Loucy (cell line): ENCODE data around the gene COQ7.

ENCODE experiments used
- H2AFZ ChIP-seq: fragments of 200-600 bp; sonication (generic); 2 replicates; pipeline ENCODE4 v1.6.0; 2016; ENCODE audit warnings: antibody characterized with exemption, mild to moderate bottlenecking, low read length, moderate library complexity
- H3F3A ChIP-seq: fragments of 200-600 bp; 2 replicates; pipeline ENCODE4 v1.6.0; 2016; ENCODE audit warnings: antibody characterized with exemption, low read depth, mild to moderate bottlenecking
- H3K27me3 ChIP-seq: fragments of 200-600 bp; sonication (generic); 2 replicates; pipeline ENCODE4 v1.6.1; 2014; ENCODE audit warnings: low read length, mild to moderate bottlenecking; ENCODE audit not compliant: insufficient read depth, poor library complexity, severe bottlenecking
- H3K36me3 ChIP-seq: fragments of 200-600 bp; sonication (generic); 2 replicates; pipeline ENCODE4 v1.6.1; 2016; ENCODE audit warnings: low read length; ENCODE audit not compliant: insufficient read depth
- H3K4me1 ChIP-seq: fragments of 200-600 bp; sonication (generic); 2 replicates; pipeline ENCODE4 v1.5.1; 2014; ENCODE audit warnings: low read length, mild to moderate bottlenecking; ENCODE audit not compliant: insufficient read depth, poor library complexity, severe bottlenecking
- H3K4me2 ChIP-seq: fragments of 200-600 bp; sonication (generic); 2 replicates; pipeline ENCODE4 v1.6.0; 2014; ENCODE audit warnings: antibody characterized with exemption, low read length, low read depth, mild to moderate bottlenecking; ENCODE audit not compliant: poor library complexity, severe bottlenecking
- H3K4me3 ChIP-seq: fragments of 200-600 bp; sonication (generic); 2 replicates; pipeline ENCODE4 v1.5.1; 2014; ENCODE audit warnings: low read length, mild to moderate bottlenecking, mixed read lengths; ENCODE audit not compliant: poor library complexity, severe bottlenecking
- H3K79me2 ChIP-seq: fragments of 200-600 bp; sonication (generic); 2 replicates; pipeline ENCODE4 v1.6.1; 2014; ENCODE audit warnings: low read length; ENCODE audit not compliant: insufficient read depth
- H3K9ac ChIP-seq: fragments of 200-600 bp; sonication (generic); 2 replicates; pipeline ENCODE4 v1.6.0; 2014; ENCODE audit warnings: mild to moderate bottlenecking, low read depth, low read length, moderate library complexity; ENCODE audit not compliant: poor library complexity, severe bottlenecking
- H3K9me2 ChIP-seq: fragments of 200-600 bp; sonication (generic); replicated peaks from 2 replicates; pipeline ENCODE4 v1.6.1; 2016; ENCODE audit warnings: low read depth, low read length, mixed read lengths
- H3K9me3 ChIP-seq: fragments of 200-600 bp; sonication (generic); 2 replicates; pipeline ENCODE4 v1.6.1; 2014; ENCODE audit warnings: mild to moderate bottlenecking, antibody characterized with exemption, low read length, low read depth; ENCODE audit not compliant: insufficient read depth
- H4K20me1 ChIP-seq: fragments of 200-600 bp; sonication (generic); 2 replicates; pipeline ENCODE4 v1.6.0; 2014; ENCODE audit warnings: antibody characterized with exemption, low read length, mild to moderate bottlenecking; ENCODE audit not compliant: insufficient read depth, poor library complexity, severe bottlenecking
- EZH2phosphoT487 ChIP-seq: fragments of 200-600 bp; IDR thresholded peaks from 2 replicates; pipeline ENCODE4 v1.6.1; 2018; ENCODE audit warnings: antibody characterized with exemption, mild to moderate bottlenecking, moderate library complexity, borderline replicate concordance
- TF ChIP-seq, protein P1 (sequence below): fragments of 200-600 bp; sonication (generic); conservative IDR thresholded peaks from 2 replicates; pipeline ENCODE4 v1.5.1; 2014; ENCODE audit warnings: mild to moderate bottlenecking, antibody characterized with exemption, low read length

Gene COQ7

DNA sequence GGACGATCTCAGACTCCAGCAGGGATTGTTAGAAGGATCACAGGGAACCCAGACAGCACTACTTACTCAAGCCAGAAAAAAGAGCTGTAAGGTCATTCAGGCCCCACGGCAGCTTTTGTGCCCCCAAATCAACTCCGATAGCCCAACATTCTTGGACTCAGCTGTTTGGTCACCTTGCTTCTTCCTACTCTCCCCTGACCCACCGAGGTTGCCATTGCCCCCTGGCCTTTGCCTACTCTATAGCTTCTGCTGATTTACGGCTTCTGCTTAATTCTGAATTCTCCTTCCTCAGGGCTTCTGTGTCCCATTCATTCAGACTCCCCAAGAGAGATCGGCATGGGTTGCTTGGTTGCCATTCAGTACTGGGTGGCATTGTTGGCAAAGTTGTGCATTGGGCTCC is 37.7 kb downstream of the COQ7 start:
- no peaks in the 10 kb centered on the region for H3K4me1 ChIP-seq
- H3K79me2 ChIP-seq: no peaks in the 10 kb centered on the region
- H3K36me3 ChIP-seq: no peaks in the 10 kb centered on the region
- no peak overlapping the region for H3K9ac ChIP-seq
- no peaks in the 10 kb centered on the region for H3F3A ChIP-seq
- no peaks in the 10 kb centered on the region for H3K9me3 ChIP-seq
- no peaks in the 10 kb centered on the region for H3K9me2 ChIP-seq
- H3K27me3 ChIP-seq: no peaks in the 10 kb centered on the region
- no peak overlapping the region for H3K4me3 ChIP-seq
- H2AFZ ChIP-seq: no peak overlapping the region
- no peak overlapping the region for H3K4me2 ChIP-seq
- TF ChIP-seq EZH2phosphoT487: no peak
- TF ChIP-seq, protein P1, sequence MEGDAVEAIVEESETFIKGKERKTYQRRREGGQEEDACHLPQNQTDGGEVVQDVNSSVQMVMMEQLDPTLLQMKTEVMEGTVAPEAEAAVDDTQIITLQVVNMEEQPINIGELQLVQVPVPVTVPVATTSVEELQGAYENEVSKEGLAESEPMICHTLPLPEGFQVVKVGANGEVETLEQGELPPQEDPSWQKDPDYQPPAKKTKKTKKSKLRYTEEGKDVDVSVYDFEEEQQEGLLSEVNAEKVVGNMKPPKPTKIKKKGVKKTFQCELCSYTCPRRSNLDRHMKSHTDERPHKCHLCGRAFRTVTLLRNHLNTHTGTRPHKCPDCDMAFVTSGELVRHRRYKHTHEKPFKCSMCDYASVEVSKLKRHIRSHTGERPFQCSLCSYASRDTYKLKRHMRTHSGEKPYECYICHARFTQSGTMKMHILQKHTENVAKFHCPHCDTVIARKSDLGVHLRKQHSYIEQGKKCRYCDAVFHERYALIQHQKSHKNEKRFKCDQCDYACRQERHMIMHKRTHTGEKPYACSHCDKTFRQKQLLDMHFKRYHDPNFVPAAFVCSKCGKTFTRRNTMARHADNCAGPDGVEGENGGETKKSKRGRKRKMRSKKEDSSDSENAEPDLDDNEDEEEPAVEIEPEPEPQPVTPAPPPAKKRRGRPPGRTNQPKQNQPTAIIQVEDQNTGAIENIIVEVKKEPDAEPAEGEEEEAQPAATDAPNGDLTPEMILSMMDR: no peak
- H4K20me1 ChIP-seq: no peaks in the 10 kb centered on the region

DNA sequence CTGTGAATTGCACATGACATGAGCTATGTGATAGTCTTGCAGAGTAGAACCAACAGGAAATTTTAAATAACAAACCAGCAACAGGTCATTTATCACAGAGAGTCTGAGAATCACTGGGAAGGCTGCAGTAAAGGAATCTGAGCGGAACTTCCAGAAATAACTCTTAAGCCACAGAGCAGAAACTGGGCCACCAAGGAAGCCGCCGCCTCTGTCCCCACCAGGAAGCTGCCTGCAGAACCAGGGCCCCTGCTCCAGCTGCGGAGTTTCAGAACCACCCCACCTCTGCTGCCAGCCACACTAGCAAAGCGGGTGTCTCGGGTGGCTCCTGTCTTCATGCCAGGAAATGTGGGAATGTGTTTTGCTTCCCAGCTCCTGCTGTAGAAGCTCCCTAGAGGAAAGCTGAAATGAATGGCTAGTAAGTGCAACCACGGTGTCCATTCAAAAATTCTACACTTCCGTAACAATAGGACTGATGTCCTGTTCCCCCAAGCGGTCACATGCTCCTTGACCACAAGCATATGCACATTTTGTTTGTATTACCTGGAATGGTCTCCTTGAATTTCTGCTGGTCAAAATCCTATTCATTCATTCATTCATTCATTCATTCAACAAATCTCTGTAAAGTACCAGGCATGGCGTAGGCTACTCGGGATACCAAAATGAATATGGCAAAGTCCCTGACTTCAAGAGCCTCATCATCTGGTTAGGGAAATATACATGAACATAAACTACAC is 38.6 kb downstream of the COQ7 start:
- Histone ChIP-seq H2AFZ (no peak overlapping the region), H3K36me3 (no peaks in the 10 kb centered on the region), H3K9me3 (no peaks in the 10 kb centered on the region; the same call in 1 of the 2 replicates), H3F3A (no peaks in the 10 kb centered on the region), H3K79me2 (no peaks in the 10 kb centered on the region), H3K4me1 (no peaks in the 10 kb centered on the region), H3K9me2 (no peaks in the 10 kb centered on the region), H3K4me3 (no peak overlapping the region), H3K9ac (no peak overlapping the region), H4K20me1 (no peaks in the 10 kb centered on the region), H3K27me3 (no peaks in the 10 kb centered on the region), H3K4me2 (no peak overlapping the region)
- no peak for TF ChIP-seq EZH2phosphoT487
- TF ChIP-seq, protein P1: no peak

DNA sequence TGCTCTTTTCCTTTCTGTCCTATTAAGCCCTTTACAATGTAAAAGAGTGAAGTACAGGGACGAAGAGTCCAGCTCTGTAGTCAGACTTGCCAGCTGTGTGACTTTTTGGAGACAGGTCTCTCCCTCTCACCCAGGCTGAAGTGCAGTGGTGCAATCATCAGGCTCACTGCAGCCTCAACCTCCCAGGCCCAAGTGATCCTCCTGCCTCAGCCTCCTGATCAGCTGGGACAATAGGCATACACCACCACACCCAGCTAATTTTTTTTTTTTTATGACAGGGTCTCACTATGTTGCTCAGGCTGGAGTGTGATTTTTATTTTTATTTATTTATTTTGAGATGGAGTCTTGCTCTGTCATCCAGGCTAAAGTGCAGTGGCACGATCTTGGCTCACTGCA is 39.2 kb downstream of the COQ7 start:
- Histone ChIP-seq H3K4me3 (no peak overlapping the region), H3K4me2 (no peak overlapping the region), H3K9ac (no peak overlapping the region), H3K36me3 (no peaks in the 10 kb centered on the region), H3K27me3 (no peaks in the 10 kb centered on the region), H3K9me2 (no peaks in the 10 kb centered on the region), H3K4me1 (no peaks in the 10 kb centered on the region), H3K79me2 (no peaks in the 10 kb centered on the region), H2AFZ (no peak overlapping the region), H3F3A (no peaks in the 10 kb centered on the region), H3K9me3 (no peaks in the 10 kb centered on the region; the same call in 1 of the 2 replicates), H4K20me1 (no peaks in the 10 kb centered on the region)
- TF ChIP-seq, protein P1: no peak
- no peak for TF ChIP-seq EZH2phosphoT487
